Epithelial cell of prostate (primary cell): Measurements from ENCODE around the gene TCF12.
A peak's percentile ranks its signal among the peaks of the same experiment; 100 is the strongest.

Experiments
- DNase-seq: peaks from one replicate; pipeline ENCODE4 v3.0.0-alpha.2; 2011; ENCODE audit warnings: low read depth, low spot score
- H3K27ac ChIP-seq: fragments of 450-650 bp; 2 replicates; pipeline ENCODE4 v1.5.1; 2017; ENCODE audit warnings: mild to moderate bottlenecking

Gene TCF12

GRCh38 chr15:56918046-56918938, at the start of gene TCF12:
TCF12 (plus strand) TSS chr15:56918644; CDS start chr15:56919914, 1,270 bp downstream.
- H3K27ac ChIP-seq, result peak within 1 kb of the TSS; percentile 83
- peak; percentile 72 for DNase-seq

GRCh38 chr15:56869573-56869972, 48.9 kb upstream of the TCF12 start:
- DNase-seq, result no peak

GRCh38 chr15:56871185-56871584, 47.3 kb upstream of the TCF12 start:
- no peak overlapping the region for H3K27ac ChIP-seq
- DNase-seq, result no peak

More at GRCh38 chr15:56869573-56869972, 48.9 kb upstream of the TCF12 start:
- H3K27ac ChIP-seq, result no peak overlapping the region

GRCh38 chr15:56871867-56872266, 46.6 kb upstream of the TCF12 start:
- H3K27ac ChIP-seq, result no peak overlapping the region
- DNase-seq, result no peak

GRCh38 chr15:56877255-56877970, 41.0 kb upstream of the TCF12 start:
- no peak overlapping the region for H3K27ac ChIP-seq
- no peak for DNase-seq

GRCh38 chr15:56879502-56879901, 38.9 kb upstream of the TCF12 start:
- no peak overlapping the region for H3K27ac ChIP-seq
- DNase-seq, result no peak

- H3K27ac ChIP-seq, result no peak overlapping the region
- DNase-seq, result no peak
Measured at GRCh38 chr15:56883088-56883487, 35.4 kb upstream of the TCF12 start.

- no peak for DNase-seq
- H3K27ac ChIP-seq, result peak overlapping the region; percentile 90
Measured at GRCh38 chr15:56886363-56886931, 32.0 kb upstream of the TCF12 start.

GRCh38 chr15:56886932-56887781, 31.3 kb upstream of the TCF12 start:
- peak overlapping the region; percentile 90 for H3K27ac ChIP-seq
- DNase-seq, result peak; percentile 71

GRCh38 chr15:56887782-56888438, 30.5 kb upstream of the TCF12 start:
- no peak for DNase-seq
- H3K27ac ChIP-seq, result peak overlapping the region; percentile 90

- no peak for DNase-seq
- no peak overlapping the region for H3K27ac ChIP-seq
Measured at GRCh38 chr15:56890038-56890437, 28.4 kb upstream of the TCF12 start.

GRCh38 chr15:56891852-56892440, 26.5 kb upstream of the TCF12 start:
- DNase-seq, result no peak

GRCh38 chr15:56892659-56893363, 25.6 kb upstream of the TCF12 start:
- H3K27ac ChIP-seq, result no peak overlapping the region
- no peak for DNase-seq

More at GRCh38 chr15:56891852-56892440, 26.5 kb upstream of the TCF12 start:
- H3K27ac ChIP-seq, result no peak overlapping the region

- no peak overlapping the region for H3K27ac ChIP-seq
- DNase-seq, result no peak
Measured at GRCh38 chr15:56893364-56893678, 25.1 kb upstream of the TCF12 start.

- DNase-seq, result no peak
- no peak overlapping the region for H3K27ac ChIP-seq
Measured at GRCh38 chr15:56894601-56895000, 23.8 kb upstream of the TCF12 start.

- no peak for DNase-seq
- H3K27ac ChIP-seq, result no peak overlapping the region
Measured at GRCh38 chr15:56901931-56902330, 16.5 kb upstream of the TCF12 start.

- DNase-seq, result no peak
- H3K27ac ChIP-seq, result peak overlapping the region; percentile 11
Measured at GRCh38 chr15:56906766-56907165, 11.7 kb upstream of the TCF12 start.

- H3K27ac ChIP-seq, result no peak overlapping the region
- DNase-seq, result no peak
Measured at GRCh38 chr15:56910801-56911200, 7.6 kb upstream of the TCF12 start.

GRCh38 chr15:56913241-56913640, 5.2 kb upstream of the TCF12 start:
- no peak overlapping the region for H3K27ac ChIP-seq
- no peak for DNase-seq
